ENCODE data around the gene TMEM204. TPM values are rescaled to one million over a fixed set of nuclear protein-coding genes. Genes with fewer than 3 reads are reported as not detected.

The TMEM204 gene
- total RNA-seq, 1 donor from 2014 or later = 49.9 TPM

DNA sequence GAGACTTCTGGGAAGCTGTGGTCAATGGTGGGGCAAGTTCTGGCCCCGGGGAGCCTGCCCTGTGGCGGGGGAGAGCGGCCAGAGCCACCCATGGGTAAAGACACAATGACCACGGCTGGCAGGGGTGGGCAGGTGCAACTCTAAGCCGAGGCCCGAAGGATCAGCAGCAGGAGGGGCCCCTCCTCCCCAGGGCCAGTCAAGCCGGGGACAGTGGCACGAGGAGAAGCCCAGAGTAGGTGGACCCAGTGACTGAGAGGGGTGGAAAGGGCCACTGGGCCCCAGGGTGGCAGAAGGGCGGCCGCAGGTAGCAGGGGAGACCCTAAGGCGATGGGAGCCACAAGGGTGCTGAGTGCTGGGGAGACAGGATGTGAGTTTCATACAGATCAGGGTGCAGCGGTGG is 17.7 kb downstream of the TMEM204 start:
- intact Hi-C loops (cut with micrococcal nuclease) = no loop called here

DNA sequence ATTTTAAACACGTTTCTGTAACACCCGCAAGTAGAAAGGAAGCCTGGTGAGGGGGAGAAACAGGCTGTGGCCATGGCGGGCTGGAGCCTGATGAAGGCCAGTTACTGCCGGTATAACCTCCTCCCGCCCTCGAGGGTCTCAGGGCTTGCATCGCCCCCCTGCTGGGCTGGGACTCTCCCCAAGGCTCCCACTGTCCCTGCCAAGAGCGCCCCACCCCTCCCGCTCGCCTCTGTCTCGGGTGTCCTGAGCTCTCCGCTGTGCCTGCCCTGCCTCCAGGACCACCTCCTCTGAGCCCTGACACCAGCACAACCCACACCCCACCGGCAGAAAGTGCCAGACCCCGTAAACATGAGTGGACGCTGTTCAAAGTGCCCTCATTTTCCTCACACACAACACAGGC is 18.7 kb downstream of the TMEM204 start:
- intact Hi-C loops (cut with micrococcal nuclease) = no loop called here

DNA sequence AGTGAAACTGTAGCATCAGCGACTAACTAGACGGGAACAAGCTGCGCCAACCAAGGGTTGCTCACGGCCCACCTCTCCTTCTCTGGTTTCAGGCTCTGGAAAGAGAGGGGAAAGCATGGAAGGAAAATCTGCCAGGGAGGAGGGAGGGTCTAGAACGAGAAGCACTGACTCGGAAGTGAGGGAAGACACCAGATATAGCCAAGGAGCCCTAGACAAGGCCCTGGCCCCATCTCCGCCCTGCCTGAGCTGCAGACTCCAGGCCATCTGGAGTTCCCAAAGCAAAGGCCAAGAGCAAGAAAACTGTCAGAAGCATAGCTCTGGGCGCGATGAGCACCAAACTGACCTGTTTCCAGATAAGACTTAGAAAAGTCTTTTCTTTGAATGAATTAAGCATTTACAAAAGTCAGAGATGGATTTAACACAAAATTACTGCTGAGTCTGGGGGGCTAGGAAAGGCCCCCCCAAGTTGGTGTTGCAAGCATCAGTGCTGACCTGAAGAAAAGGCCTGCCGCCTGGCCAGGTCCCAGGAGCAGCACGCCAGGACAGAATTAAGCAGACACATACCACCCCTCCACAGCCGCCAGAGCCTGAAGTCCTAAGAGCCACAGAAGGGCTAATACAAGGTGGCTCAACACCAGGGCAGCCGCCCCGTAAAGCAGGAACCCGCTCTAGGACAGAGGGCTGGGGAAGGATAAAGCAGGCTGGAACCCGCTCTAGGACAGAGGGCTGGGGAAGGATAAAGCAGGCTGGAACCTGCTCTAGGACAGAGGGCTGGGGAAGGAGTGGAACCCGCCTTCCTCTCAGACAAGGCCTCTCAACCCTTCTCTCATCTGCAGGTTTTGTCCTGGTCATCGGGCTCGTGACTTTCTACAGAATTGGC is 20.7 kb downstream of the TMEM204 start:
- intact Hi-C loops (cut with micrococcal nuclease) = no loop called here

- intact Hi-C loops (cut with micrococcal nuclease) = loop anchor here (5.0 kb wide), 1 partner anchor 57 kb away; the partner anchor contains the start of genes CRAMP1 and IFT140
Observed at GRCh38 chr16:1554826-1555445, 21.5 kb downstream of the TMEM204 start.

- intact Hi-C loops (cut with micrococcal nuclease) = loop anchor here (5.0 kb wide), 1 partner anchor 56 kb away; the partner anchor contains the start of genes CRAMP1 and IFT140
Observed at GRCh38 chr16:1556254-1556653, 22.8 kb downstream of the TMEM204 start.

DNA sequence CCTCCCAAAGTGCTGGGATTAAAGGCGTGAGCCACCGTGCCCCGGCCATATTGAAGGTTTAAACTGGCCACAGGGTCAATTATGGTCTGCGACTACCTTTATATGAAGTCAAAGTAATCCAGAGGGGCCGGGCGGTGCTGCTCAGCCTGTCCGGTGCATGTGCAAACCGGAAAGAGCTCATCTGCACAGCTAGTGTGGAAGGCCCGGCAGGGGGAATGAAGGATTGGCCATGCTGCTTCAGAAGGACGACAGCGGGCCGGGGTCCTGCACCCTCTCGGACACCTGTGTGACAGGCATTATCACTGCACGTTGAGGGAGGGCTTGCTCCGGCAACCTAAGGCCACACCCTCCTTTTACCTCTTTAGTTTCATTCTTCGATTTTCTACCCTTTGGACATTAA is 23.6 kb downstream of the TMEM204 start:
- intact Hi-C loops (cut with micrococcal nuclease) = loop anchor here (5.0 kb wide), 1 partner anchor 55 kb away; the partner anchor contains the start of genes CRAMP1 and IFT140

GRCh38 chr16:1557576-1557975 is 24.1 kb downstream of the TMEM204 start:
- intact Hi-C loops (cut with micrococcal nuclease) = loop anchor here (5.0 kb wide), 1 partner anchor 55 kb away; the partner anchor contains the start of genes CRAMP1 and IFT140

DNA sequence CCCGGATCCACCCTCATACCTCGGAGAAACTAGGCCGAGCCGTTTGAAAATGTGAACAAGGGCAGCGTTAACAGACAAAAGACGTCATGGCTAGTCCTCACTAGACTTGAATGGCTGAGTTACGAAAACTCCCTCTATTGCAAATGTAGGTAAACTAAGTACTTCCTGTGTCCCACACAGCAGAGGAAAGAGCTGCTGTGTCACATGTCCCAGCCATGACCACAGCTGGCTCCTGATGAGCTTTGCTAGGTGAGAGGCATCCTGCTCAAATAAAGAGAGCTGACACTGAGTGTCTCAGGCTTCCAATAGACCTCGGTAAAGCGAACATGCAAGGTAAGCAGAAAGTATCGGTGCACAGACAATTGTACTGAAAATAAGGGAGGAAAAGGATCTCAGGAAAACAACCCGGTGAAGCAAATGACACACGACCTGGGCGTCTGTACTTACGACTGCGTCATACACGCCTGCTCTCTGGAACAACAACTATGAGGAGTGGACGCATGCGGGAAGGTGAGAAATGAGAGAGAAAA is 26.0 kb downstream of the TMEM204 start:
- intact Hi-C loops (cut with micrococcal nuclease) = loop anchor here (2.0 to 5.0 kb wide), 3 partner anchors 17 to 53 kb away; partner anchors contain the start of genes CRAMP1 and IFT140

GRCh38 chr16:1560153-1560552 is 26.7 kb downstream of the TMEM204 start:
- intact Hi-C loops (cut with micrococcal nuclease) = no loop called here

- intact Hi-C loops (cut with micrococcal nuclease) = no loop called here
Observed at GRCh38 chr16:1560866-1561265, 27.4 kb downstream of the TMEM204 start.

- intact Hi-C loops (cut with micrococcal nuclease) = no loop called here
Observed at GRCh38 chr16:1561266-1561665, 27.8 kb downstream of the TMEM204 start.

GRCh38 chr16:1561836-1562235 is 28.4 kb downstream of the TMEM204 start:
- intact Hi-C loops (cut with micrococcal nuclease) = no loop called here

- intact Hi-C loops (cut with micrococcal nuclease) = no loop called here
Observed at GRCh38 chr16:1563786-1564185, 30.3 kb downstream of the TMEM204 start.

DNA sequence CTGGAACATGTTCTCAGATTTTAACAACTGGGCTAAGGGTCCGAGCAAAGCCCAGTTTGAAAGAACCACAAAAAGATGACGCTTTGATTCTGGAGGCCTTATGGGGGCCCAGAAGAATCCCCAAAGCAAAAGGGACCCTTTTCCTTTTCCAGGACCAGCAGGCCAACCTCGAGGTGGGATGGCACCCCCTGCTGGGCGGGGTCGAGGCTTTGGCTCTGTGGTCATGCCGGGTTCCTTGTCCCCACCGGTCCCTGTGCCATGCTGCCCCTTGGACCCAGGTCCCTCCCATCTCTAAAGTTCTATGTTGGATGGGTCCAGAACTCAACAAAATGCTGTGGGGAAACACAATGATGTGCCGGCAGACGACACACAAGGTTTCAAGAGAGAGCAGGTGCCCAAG is 30.9 kb downstream of the TMEM204 start:
- intact Hi-C loops (cut with micrococcal nuclease) = no loop called here

DNA sequence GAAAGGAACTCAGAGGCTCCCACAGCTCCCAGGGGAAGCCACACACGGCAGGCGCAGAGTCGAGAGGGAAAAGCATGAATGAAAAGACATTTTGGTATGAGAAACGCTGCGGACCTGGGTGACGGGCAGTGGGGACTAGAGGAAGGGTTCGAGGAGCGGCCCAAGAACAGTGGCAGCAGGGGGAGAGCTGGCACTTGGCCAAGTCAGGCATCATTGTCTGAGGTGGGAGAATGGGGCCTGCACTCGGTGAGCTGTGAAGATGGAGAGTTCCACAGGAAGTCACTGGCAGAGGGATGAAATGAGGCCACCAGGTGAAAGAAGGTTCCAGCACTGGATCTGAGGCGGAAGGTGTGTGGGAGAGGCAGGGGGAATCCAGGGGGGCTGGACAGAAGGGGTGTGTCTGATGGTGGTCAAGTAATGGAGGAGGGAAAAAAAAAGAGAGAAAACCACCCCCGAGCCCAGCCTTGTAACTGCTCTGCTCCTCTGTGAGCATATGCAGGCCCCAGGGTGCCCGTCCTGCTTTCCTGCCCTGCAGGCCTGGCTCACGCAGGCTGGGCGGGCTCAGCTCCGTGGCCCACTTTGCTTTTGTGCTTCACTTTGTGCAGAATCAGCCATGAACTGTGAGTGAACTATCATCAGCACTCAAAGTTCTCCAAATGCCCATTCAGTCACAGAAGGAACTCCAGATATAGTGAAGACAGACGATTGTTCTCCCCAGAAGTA is 31.8 kb downstream of the TMEM204 start:
- intact Hi-C loops (cut with micrococcal nuclease) = no loop called here

GRCh38 chr16:1567988-1568387 is 34.5 kb downstream of the TMEM204 start:
- intact Hi-C loops (cut with micrococcal nuclease) = no loop called here

DNA sequence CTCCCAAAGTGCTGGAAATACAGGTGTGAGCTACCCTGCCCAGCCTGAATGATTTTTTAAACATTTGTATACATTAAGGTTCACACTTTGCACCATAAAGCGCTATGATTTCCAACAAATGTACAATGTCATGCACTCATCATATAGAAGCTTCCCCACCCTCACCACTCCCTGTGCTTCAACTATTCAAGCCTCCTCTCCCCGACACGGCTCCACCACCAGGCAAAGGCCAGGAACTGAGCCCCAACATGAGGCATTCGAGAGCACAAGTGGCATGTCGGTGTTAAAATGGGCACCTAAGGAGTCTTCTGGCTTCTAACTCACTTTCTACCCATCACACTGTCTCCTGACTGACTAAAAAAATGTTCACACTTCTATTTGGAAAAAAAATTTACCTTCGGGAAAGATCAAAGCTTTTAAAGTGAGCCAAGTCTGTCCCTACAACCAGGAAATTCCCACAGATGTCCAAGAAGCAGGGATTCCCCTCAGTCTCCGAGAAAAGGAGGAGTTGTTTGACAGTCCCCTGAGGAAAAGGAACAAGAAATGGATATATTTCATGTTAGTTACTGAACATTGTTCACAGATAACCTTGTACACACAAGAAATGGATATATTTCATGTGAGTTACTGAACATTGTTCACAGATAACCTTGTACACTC is 37.7 kb downstream of the TMEM204 start:
- intact Hi-C loops (cut with micrococcal nuclease) = no loop called here

DNA sequence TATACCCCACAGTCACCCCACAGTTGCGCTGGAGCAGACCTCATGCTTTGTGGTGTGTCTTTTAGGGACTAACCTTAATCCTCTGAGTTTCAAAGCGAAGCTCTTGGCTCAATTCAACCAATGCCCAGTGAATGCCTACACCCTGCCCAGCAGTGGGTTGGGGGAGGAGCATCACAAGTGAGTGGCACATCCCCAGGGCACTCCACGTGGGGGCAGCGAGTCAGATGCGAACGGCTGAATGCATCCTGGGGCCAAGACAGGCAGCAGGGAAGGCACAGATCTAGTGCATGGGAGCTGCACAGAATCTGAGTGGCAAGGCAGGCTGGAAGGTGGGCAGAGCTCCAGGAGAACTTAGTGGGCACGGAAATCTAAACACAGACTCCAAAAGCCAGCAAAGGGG is 39.2 kb downstream of the TMEM204 start:
- intact Hi-C loops (cut with micrococcal nuclease) = no loop called here

DNA sequence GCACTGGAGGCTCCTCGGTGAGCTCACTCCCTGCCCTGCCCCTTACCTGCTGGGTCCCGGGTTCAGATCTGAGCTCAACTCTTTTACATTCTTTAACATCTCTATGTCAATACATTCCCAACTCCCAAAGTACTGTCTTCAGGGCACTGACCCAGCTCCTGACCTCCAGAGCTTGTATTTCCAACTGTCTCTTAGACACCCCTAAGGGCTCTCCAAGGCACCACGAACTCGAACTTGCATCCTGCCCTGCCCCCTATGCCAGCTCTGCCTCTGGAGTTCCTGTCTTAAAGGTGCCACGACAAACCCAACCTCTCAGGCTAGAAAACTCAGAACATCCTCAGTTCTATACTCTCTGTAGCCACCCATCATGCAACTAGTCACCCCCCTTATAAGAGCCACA is 39.8 kb downstream of the TMEM204 start:
- intact Hi-C loops (cut with micrococcal nuclease) = no loop called here

DNA sequence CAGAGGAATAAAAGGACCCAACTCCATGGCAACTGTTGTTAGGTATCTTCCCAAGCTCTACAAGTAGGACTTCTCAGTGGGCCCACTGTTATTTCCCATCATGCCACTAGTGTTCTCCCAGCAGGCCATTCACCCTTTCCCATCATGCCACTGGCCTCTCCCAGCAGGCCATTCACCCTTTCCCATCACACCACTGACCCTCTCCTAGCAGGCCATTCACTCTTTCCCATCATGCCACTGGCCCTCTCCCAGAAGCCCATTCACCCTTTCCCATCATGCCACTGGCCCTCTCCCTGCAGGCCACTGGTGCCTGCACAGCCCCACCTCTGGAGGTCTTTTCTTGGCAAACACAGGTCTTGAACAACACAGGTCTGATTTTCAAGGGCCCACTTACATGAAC is 42.1 kb downstream of the TMEM204 start:
- intact Hi-C loops (cut with micrococcal nuclease) = no loop called here

- intact Hi-C loops (cut with micrococcal nuclease) = loop anchor here (2.0 kb wide), 1 partner anchor 20 kb away; no protein-coding TSS in a partner anchor
Observed at GRCh38 chr16:1579214-1579613, 45.7 kb downstream of the TMEM204 start.
